H9 (cell line): ENCODE measurements around the gene SGF29. TPM values are rescaled to one million over a fixed set of nuclear protein-coding genes. Genes with fewer than 3 reads are reported as not detected.
"Not testable (repeated sequence)": the region's sequence is repeated elsewhere in the genome, so short reads cannot be mapped to it uniquely, and the experiment has no call there.

ENCODE experiments used
- DNase-seq: peaks from one replicate; pipeline ENCODE4 v3.0.0-alpha.2; 2017
- H2AFZ ChIP-seq: one replicate; pipeline ENCODE4 v1.6.1; 2013; ENCODE audit warnings: mild to moderate bottlenecking, low read length, control low read depth, moderate library complexity
- H2AK5ac ChIP-seq: 2 replicates; pipeline ENCODE4 v1.6.1; 2013; ENCODE audit warnings: low read length, control low read depth, mixed read lengths; ENCODE audit not compliant: insufficient read length
- H2BK120ac ChIP-seq: one replicate; pipeline ENCODE4 v1.6.1; 2013; ENCODE audit warnings: low read depth, mild to moderate bottlenecking, low read length, control low read depth, inconsistent platforms; ENCODE audit not compliant: poor library complexity, severe bottlenecking
- H2BK12ac ChIP-seq: 2 replicates; pipeline ENCODE4 v1.6.1; 2013; ENCODE audit warnings: low read length, control low read depth, mixed read lengths, low read depth; ENCODE audit not compliant: insufficient read length
- H2BK15ac ChIP-seq: 2 replicates; pipeline ENCODE4 v1.6.1; 2013; ENCODE audit warnings: low read depth, low read length, control low read depth
- H2BK20ac ChIP-seq: one replicate; pipeline ENCODE4 v1.6.1; 2013; ENCODE audit warnings: low read depth, mild to moderate bottlenecking, low read length, control low read depth, inconsistent platforms; ENCODE audit not compliant: poor library complexity, severe bottlenecking
- H2BK5ac ChIP-seq: 2 replicates; pipeline ENCODE4 v1.6.1; 2013; ENCODE audit warnings: low read length, control low read depth, mixed read lengths; ENCODE audit not compliant: insufficient read length
- H3K14ac ChIP-seq: 2 replicates; pipeline ENCODE4 v1.6.1; 2013; ENCODE audit warnings: low read length, control low read depth; ENCODE audit not compliant: insufficient read depth
- H3K18ac ChIP-seq: 2 replicates; pipeline ENCODE4 v1.6.1; 2013; ENCODE audit warnings: low read depth, mild to moderate bottlenecking, mixed read lengths, low read length, control low read depth; ENCODE audit not compliant: insufficient read length
- H3K23ac ChIP-seq: 2 replicates; pipeline ENCODE4 v1.6.1; 2013; ENCODE audit warnings: low read length, control low read depth, mixed read lengths, low read depth; ENCODE audit not compliant: insufficient read length
- H3K23me2 ChIP-seq: 2 replicates; pipeline ENCODE4 v1.6.1; 2013; ENCODE audit warnings: low read depth, mild to moderate bottlenecking, mixed read lengths, low read length, control low read depth; ENCODE audit not compliant: insufficient read length, poor library complexity, severe bottlenecking
- H3K27ac ChIP-seq: 2 replicates; pipeline ENCODE4 v1.5.1; 2013; ENCODE audit warnings: low read length, control low read depth, mixed read lengths, low read depth; ENCODE audit not compliant: insufficient read length
- H3K27me3 ChIP-seq: 2 replicates; pipeline ENCODE4 v1.6.1; 2013; ENCODE audit warnings: low read length, control low read depth, inconsistent platforms; ENCODE audit not compliant: insufficient read depth
- H3K4ac ChIP-seq: 2 replicates; pipeline ENCODE4 v1.6.1; 2013; ENCODE audit warnings: low read depth, mild to moderate bottlenecking, control low read depth, inconsistent platforms, low read length, moderate library complexity
- H3K4me1 ChIP-seq: 2 replicates; pipeline ENCODE4 v1.6.1; 2013; ENCODE audit warnings: low read length, control low read depth, inconsistent platforms; ENCODE audit not compliant: insufficient read depth
- H3K4me2 ChIP-seq: 2 replicates; pipeline ENCODE4 v1.6.1; 2013; ENCODE audit warnings: low read length, control low read depth, mixed read lengths; ENCODE audit not compliant: insufficient read length, insufficient read depth
- H3K56ac ChIP-seq: 2 replicates; pipeline ENCODE4 v1.6.1; 2013; ENCODE audit warnings: low read depth, mild to moderate bottlenecking, mixed read lengths, low read length, control low read depth; ENCODE audit not compliant: insufficient read length
- H3K79me1 ChIP-seq: 2 replicates; pipeline ENCODE4 v1.6.1; 2013; ENCODE audit warnings: low read depth, mild to moderate bottlenecking, moderate library complexity, low read length, control low read depth, inconsistent platforms; ENCODE audit not compliant: insufficient read depth, poor library complexity, severe bottlenecking
- H3K79me2 ChIP-seq: 2 replicates; pipeline ENCODE4 v1.6.1; 2013; ENCODE audit warnings: low read length, control low read depth, inconsistent platforms; ENCODE audit not compliant: insufficient read depth
- H3K9ac ChIP-seq: 2 replicates; pipeline ENCODE4 v1.6.1; 2013; ENCODE audit warnings: low read length, control low read depth, mixed read lengths; ENCODE audit not compliant: insufficient read length; ENCODE audit errors: extremely low read depth
- H3K9me3 ChIP-seq: one replicate; pipeline ENCODE4 v1.6.1; 2013; ENCODE audit warnings: low read depth, low read length, inconsistent platforms; ENCODE audit not compliant: control insufficient read depth
- H3T11ph ChIP-seq: one replicate; pipeline ENCODE4 v1.6.1; 2013; ENCODE audit warnings: mild to moderate bottlenecking, low read length, control low read depth, inconsistent platforms
- H4K20me1 ChIP-seq: one replicate; pipeline ENCODE4 v1.6.1; 2013; ENCODE audit not compliant: control insufficient read depth, insufficient read length, insufficient read depth
- H4K5ac ChIP-seq: 2 replicates; pipeline ENCODE4 v1.6.1; 2013; ENCODE audit warnings: low read depth, mild to moderate bottlenecking, mixed read lengths, low read length, control low read depth; ENCODE audit not compliant: insufficient read length
- H4K8ac ChIP-seq: replicated peaks from 2 replicates; pipeline ENCODE4 v1.6.1; 2013; ENCODE audit warnings: low read length, control low read depth, mixed read lengths, low read depth; ENCODE audit not compliant: insufficient read length
- H4K91ac ChIP-seq: 2 replicates; pipeline ENCODE4 v1.6.1; 2013; ENCODE audit warnings: low read depth, mild to moderate bottlenecking, moderate library complexity, mixed read lengths, low read length, control low read depth; ENCODE audit not compliant: insufficient read length
- H3K27ac Mint-ChIP-seq, 3 experiments: 2 replicates in 2 of 3; 3 replicates in 1 of 3; pipeline ENCODE4 v1.8.0; 2020 to 2021; ENCODE audit warnings: mixed read lengths in 3 of 3, mild to moderate bottlenecking in 1 of 3, moderate library complexity in 1 of 3
- H3K27me3 Mint-ChIP-seq: 2 replicates; pipeline ENCODE4 v1.8.0; 2021; ENCODE audit warnings: low read depth, mild to moderate bottlenecking, moderate library complexity, mixed read lengths
- H3K36me3 Mint-ChIP-seq, 3 experiments: 2 replicates in 2 of 3; 3 replicates in 1 of 3; pipeline ENCODE4 v1.8.0; 2020 to 2021; ENCODE audit warnings: low read depth in 3 of 3, mixed read lengths in 3 of 3; ENCODE audit not compliant: insufficient read depth in 1 of 3
- H3K4me1 Mint-ChIP-seq, 2 experiments: 2 replicates each; pipeline ENCODE4 v1.8.0; 2020; ENCODE audit warnings: mixed read lengths in 2 of 2
- H3K4me3 Mint-ChIP-seq, 2 experiments: 2 replicates in 1 of 2; 3 replicates in 1 of 2; pipeline ENCODE4 v1.8.0; 2020 to 2021; ENCODE audit warnings: mild to moderate bottlenecking in 2 of 2, mixed read lengths in 2 of 2, moderate library complexity in 1 of 2
- H3K9me3 Mint-ChIP-seq, 2 experiments: 2 replicates in 1 of 2; 3 replicates in 1 of 2; pipeline ENCODE4 v1.8.0; 2020; ENCODE audit warnings: mild to moderate bottlenecking in 2 of 2, mixed read lengths in 2 of 2, moderate library complexity in 1 of 2
- WGBS: extraction: QIAGEN DNeasy Blood & Tissue Kit; methylation state at CpG from one replicate; pipeline ENCODE4 v1.1.7; 2013; ENCODE audit warnings: missing lambda C conversion rate, low lambda C conversion rate, mixed read lengths; ENCODE audit not compliant: insufficient read length; ENCODE audit errors: extremely low coverage; 5-methylcytosine and 5-hydroxymethylcytosine counted together
- total RNA-seq: library from RNA; stranded (reverse); gene quantifications from 2 replicates; pipeline ENCODE4 v1.2.1, GENCODE V29; 2021
- TF ChIP-seq, protein P1 (sequence below): fragments of 200-600 bp; sonication (generic); conservative IDR thresholded peaks from 3 replicates; pipeline ENCODE4 v1.8.0; 2021; ENCODE audit warnings: antibody characterized with exemption, mild to moderate bottlenecking

The SGF29 gene
- total RNA-seq, 1 experiment from 2014 or later = 24.8 TPM

DNA sequence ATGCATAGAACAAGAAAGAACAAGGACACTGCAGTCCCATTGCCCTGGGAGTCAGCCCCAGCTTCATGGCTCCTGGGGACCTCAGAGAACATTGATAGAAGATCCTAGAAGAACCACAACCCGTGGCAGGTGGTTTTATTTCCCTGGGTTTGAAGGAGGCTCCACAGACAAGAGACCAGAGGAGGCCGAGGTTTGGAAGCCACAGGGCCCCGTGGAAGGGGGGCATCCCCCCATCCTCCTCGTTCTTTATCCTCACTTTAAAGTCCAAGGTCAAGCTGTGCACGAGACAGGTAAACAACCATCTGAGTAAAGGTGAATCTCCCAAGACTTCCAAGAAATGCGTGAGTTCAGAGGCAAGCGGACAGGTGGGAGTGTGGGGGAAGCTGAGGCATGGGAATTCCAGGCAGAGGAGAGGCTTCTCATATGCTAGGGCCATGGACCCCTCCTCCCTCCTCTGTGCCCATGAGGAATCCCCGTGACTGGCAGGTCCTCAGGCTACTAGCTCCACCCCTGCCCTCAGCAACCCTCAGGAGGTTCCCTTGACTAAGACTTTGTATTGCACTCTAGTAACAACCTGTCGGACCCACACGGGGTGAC is 57.0 kb downstream of the SGF29 start:
- Histone ChIP-seq H4K91ac (no peak overlapping the region), H3K4me2 (no peak overlapping the region)
- TF ChIP-seq, protein P1, sequence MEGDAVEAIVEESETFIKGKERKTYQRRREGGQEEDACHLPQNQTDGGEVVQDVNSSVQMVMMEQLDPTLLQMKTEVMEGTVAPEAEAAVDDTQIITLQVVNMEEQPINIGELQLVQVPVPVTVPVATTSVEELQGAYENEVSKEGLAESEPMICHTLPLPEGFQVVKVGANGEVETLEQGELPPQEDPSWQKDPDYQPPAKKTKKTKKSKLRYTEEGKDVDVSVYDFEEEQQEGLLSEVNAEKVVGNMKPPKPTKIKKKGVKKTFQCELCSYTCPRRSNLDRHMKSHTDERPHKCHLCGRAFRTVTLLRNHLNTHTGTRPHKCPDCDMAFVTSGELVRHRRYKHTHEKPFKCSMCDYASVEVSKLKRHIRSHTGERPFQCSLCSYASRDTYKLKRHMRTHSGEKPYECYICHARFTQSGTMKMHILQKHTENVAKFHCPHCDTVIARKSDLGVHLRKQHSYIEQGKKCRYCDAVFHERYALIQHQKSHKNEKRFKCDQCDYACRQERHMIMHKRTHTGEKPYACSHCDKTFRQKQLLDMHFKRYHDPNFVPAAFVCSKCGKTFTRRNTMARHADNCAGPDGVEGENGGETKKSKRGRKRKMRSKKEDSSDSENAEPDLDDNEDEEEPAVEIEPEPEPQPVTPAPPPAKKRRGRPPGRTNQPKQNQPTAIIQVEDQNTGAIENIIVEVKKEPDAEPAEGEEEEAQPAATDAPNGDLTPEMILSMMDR = no peak

DNA sequence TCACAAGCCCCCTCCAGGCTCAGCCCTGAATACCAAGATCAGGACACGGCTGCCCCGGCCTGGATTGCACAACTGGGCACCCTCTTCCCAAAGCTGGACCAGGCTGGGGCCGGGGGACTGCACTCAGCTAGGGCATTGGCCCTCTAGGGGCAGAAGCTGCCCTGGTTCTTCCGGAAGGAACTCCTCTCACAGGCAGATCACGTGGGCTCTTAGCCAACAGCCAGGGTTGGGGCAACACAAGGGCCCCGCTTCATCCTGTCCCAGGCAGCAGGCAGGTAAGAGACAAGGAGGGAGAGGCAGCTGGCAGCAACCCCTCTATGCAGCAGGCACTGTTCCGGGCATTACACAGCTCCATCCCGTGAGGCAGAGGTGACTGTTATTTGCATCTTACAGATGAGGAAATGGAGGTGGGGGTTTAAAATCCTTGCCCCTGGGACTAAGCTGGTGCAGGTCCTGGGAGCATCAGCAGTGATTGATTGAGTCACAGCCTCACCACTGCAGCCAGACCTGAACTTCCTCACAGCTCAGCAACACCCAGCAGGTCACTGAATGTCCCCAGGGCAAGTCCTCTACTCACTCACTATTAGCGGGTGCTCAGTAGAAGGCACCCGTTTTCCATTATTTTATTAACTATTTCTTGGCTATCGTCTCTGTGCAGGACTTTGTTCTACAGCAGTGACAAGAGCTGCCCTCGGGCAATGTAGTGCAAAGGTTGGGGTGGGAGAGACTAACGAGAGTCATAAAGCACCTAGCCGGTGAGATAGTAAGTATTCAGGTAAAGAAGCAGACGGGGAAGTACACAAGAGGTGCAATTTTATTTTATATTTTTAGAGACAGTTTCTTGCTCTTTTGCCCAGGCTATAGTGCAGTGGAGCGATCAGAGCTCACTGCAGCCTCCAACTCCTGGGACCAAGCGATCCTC is 58.9 kb downstream of the SGF29 start:
- not testable (repeated sequence) for H3K27ac Mint-ChIP-seq, H3K27me3 Mint-ChIP-seq, H3K79me2 ChIP-seq, H3K4me3 Mint-ChIP-seq, H3K36me3 Mint-ChIP-seq, H3K9ac ChIP-seq, H3K23ac ChIP-seq, H2BK120ac ChIP-seq, DNase-seq, H4K8ac ChIP-seq, H2AFZ ChIP-seq, H3K27me3 ChIP-seq, H2BK15ac ChIP-seq, H3K56ac ChIP-seq, H3K4me2 ChIP-seq, H2BK12ac ChIP-seq, H3K79me1 ChIP-seq, H4K5ac ChIP-seq, H3K4me1 ChIP-seq, H4K20me1 ChIP-seq, H3K9me3 ChIP-seq, H3K14ac ChIP-seq, H3K9me3 Mint-ChIP-seq, H3K18ac ChIP-seq, H3K4ac ChIP-seq, H2AK5ac ChIP-seq, H2BK20ac ChIP-seq, H4K91ac ChIP-seq, H3K23me2 ChIP-seq, H3K27ac ChIP-seq, H2BK5ac ChIP-seq, H3T11ph ChIP-seq
- WGBS = no CpG with 5 or more reads among the region's 17 CpGs
- H3K4me1 Mint-ChIP-seq = peaks cover 23 to 33% of the 10 kb centered on the region in 2 experiments

More for the DNA sequence above, 57.0 kb downstream of the SGF29 start:
- H3K4me1 Mint-ChIP-seq = peaks cover 17 to 24% of the 10 kb centered on the region in 2 experiments
- Histone ChIP-seq H3K27ac (no peak overlapping the region), H2AFZ (no peak overlapping the region), H4K8ac (no peak overlapping the region), H3K23ac (no peak overlapping the region), H3K23me2 (no peaks in the 10 kb centered on the region), H3K4ac (no peak overlapping the region), H3K56ac (no peak overlapping the region), H3K9me3 (no peaks in the 10 kb centered on the region), H3K79me1 (no peaks in the 10 kb centered on the region), H3T11ph (no peak overlapping the region), H3K18ac (no peak overlapping the region), H2AK5ac (no peak overlapping the region), H4K20me1 (no peaks in the 10 kb centered on the region), H3K79me2 (no peaks in the 10 kb centered on the region), H3K27me3 (no peaks in the 10 kb centered on the region), H3K4me1 (no peaks in the 10 kb centered on the region), H3K14ac (no peak overlapping the region), H2BK20ac (no peak overlapping the region), H3K9ac (no peak overlapping the region), H2BK120ac (no peak overlapping the region), H2BK12ac (no peak overlapping the region), H4K5ac (no peak overlapping the region), H2BK5ac (no peak overlapping the region), H2BK15ac (no peak overlapping the region)
- H3K36me3 Mint-ChIP-seq = no peaks in the 10 kb centered on the region
- 0 out of 7 replicates have a peak overlapping the region, but pooled peaks of 1 of the 3 experiments have one; percentile 19 for H3K27ac Mint-ChIP-seq
- H3K27me3 Mint-ChIP-seq = no peaks in the 10 kb centered on the region
- DNase-seq = peak; percentile 55
- no peaks in the 10 kb centered on the region for H3K9me3 Mint-ChIP-seq
- no peak overlapping the region for H3K4me3 Mint-ChIP-seq
- WGBS = no CpG with 5 or more reads among the region's 10 CpGs
